Central memory CD8-positive, alpha-beta T cell (primary cell): ENCODE results near the gene GALNT9.

Source experiments
- ATAC-seq: fragments of 150-1000 bp; cut with Tn5 transposase; replicated peaks from 2 replicates; pipeline ENCODE4 v1.10.0; 2022; ENCODE audit warnings: mild to moderate bottlenecking, moderate FRiP score, moderate number of reproducible peaks; ENCODE audit not compliant: poor library complexity, severe bottlenecking; ENCODE audit errors: extremely low read depth
- DNase-seq, 2 donors: peaks; one replicate each; pipeline ENCODE4 v3.0.0; 2021; ENCODE audit warnings: low spot score in 2 of 2
- H3K27ac Mint-ChIP-seq: one replicate; pipeline ENCODE4 v1.8.0; 2022; ENCODE audit warnings: low read depth, mild to moderate bottlenecking, moderate library complexity, mixed read lengths
- H3K27me3 Mint-ChIP-seq: one replicate; pipeline ENCODE4 v1.8.0; 2022; ENCODE audit warnings: mixed read lengths
- H3K36me3 Mint-ChIP-seq: one replicate; pipeline ENCODE4 v1.8.0; 2022; ENCODE audit warnings: mild to moderate bottlenecking, moderate library complexity, mixed read lengths; ENCODE audit not compliant: insufficient read depth
- H3K4me1 Mint-ChIP-seq: one replicate; pipeline ENCODE4 v1.8.0; 2022; ENCODE audit warnings: mixed read lengths
- H3K4me3 Mint-ChIP-seq: one replicate; pipeline ENCODE4 v1.8.0; 2022; ENCODE audit warnings: mild to moderate bottlenecking, moderate library complexity, mixed read lengths
- H3K9me3 Mint-ChIP-seq: one replicate; pipeline ENCODE4 v1.8.0; 2022; ENCODE audit warnings: mixed read lengths

Gene GALNT9

DNA sequence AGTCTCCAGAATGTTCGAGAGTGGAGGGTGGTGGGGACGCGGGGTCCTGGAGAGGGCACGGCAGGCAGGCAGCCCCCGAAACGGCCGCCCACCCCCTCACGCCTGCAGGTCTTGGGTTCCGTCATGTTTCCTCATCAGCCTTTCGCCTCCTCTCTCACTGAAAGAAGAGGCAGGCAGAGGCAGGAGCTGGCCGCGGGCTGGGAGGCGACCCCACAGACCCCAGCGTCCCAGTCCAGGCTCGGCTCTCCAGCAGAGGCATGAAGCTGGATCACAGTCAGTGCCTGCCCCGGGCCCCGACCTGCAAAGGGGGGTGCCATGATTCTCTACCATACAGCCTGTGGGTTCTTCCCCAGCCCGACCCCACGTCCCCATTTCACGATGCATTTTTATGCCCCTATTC lies 13.4 kb downstream of the GALNT9 start:
- Mint-ChIP-seq H3K4me1 (no peaks in the 10 kb centered on the region), H3K27ac (no peak overlapping the region), H3K9me3 (peaks cover 9% of the 10 kb centered on the region), H3K27me3 (peaks cover 27% of the 10 kb centered on the region), H3K4me3 (no peak overlapping the region), H3K36me3 (no peaks in the 10 kb centered on the region)
- DNase-seq = no peak
- ATAC-seq = no peak

GRCh38 chr12:132315507-132315906 lies 13.9 kb downstream of the GALNT9 start:
- peaks cover 27% of the 10 kb centered on the region for H3K27me3 Mint-ChIP-seq
- ATAC-seq (no peak), DNase-seq (no peak)
- H3K27ac Mint-ChIP-seq = no peak overlapping the region
- peaks cover 12% of the 10 kb centered on the region for H3K9me3 Mint-ChIP-seq
- H3K4me1 Mint-ChIP-seq = no peaks in the 10 kb centered on the region
- H3K36me3 Mint-ChIP-seq = no peaks in the 10 kb centered on the region
- H3K4me3 Mint-ChIP-seq = no peak overlapping the region

GRCh38 chr12:132314516-132315233 lies 14.7 kb downstream of the GALNT9 start:
- ATAC-seq (no peak), DNase-seq (no peak)
- H3K9me3 Mint-ChIP-seq = peaks cover 12% of the 10 kb centered on the region
- no peaks in the 10 kb centered on the region for H3K36me3 Mint-ChIP-seq
- H3K27me3 Mint-ChIP-seq = peaks cover 24% of the 10 kb centered on the region
- H3K27ac Mint-ChIP-seq = no peak overlapping the region
- H3K4me1 Mint-ChIP-seq = no peaks in the 10 kb centered on the region
- no peak overlapping the region for H3K4me3 Mint-ChIP-seq

DNA sequence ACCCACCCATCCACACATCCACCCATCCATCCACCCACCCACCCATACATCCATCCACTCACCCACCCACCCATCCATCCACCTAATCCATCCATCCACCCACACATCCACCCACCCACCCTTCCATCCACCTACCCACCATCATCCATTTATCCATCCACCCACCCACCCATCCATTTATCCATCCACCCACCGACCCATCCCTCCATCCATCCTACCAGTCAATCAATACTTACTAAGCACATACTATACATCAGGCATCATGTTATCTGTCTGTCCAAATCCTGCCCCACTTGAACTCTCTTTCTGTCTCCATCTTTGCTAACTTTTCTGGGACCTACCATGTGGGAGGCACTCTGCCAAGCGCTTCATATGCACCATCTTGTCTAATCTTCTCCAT lies 15.4 kb downstream of the GALNT9 start:
- ATAC-seq = no peak
- H3K4me3 Mint-ChIP-seq = no peak overlapping the region
- DNase-seq = no peak
- H3K27me3 Mint-ChIP-seq = peaks cover 17% of the 10 kb centered on the region
- H3K9me3 Mint-ChIP-seq = peaks cover 12% of the 10 kb centered on the region
- no peak overlapping the region for H3K27ac Mint-ChIP-seq
- no peaks in the 10 kb centered on the region for H3K4me1 Mint-ChIP-seq
- no peaks in the 10 kb centered on the region for H3K36me3 Mint-ChIP-seq

GRCh38 chr12:132313182-132313581 lies 16.2 kb downstream of the GALNT9 start:
- DNase-seq (no peak), ATAC-seq (no peak)
- no peaks in the 10 kb centered on the region for H3K4me1 Mint-ChIP-seq
- H3K36me3 Mint-ChIP-seq = no peaks in the 10 kb centered on the region
- H3K4me3 Mint-ChIP-seq = no peak overlapping the region
- peaks cover 12% of the 10 kb centered on the region for H3K9me3 Mint-ChIP-seq
- H3K27me3 Mint-ChIP-seq = peaks cover 18% of the 10 kb centered on the region
- no peak overlapping the region for H3K27ac Mint-ChIP-seq

DNA sequence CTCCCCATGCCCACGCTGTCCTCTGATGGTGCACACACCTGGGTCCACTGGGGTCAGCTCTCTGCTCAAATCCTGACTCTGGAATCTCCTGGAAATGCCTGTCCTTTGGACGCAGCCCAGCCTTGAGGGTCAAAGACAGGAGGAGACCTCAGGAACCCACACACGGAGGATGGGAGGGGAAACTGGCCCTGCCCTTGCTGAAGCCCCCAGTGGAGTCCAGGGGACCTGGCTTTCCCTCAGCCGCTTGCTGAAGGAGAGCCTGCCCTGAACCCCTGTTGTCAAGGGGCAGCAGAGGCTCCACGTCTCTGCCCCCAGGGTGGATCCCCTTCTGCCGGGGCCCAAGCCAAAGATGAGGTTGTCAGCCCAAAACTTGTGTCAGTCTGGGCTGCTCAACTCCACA lies 16.9 kb downstream of the GALNT9 start:
- Mint-ChIP-seq H3K36me3 (no peaks in the 10 kb centered on the region), H3K4me1 (no peaks in the 10 kb centered on the region), H3K4me3 (no peak overlapping the region), H3K27me3 (peaks cover 23% of the 10 kb centered on the region), H3K9me3 (peaks cover 12% of the 10 kb centered on the region), H3K27ac (no peak overlapping the region)
- ATAC-seq = no peak
- no peak for DNase-seq

DNA sequence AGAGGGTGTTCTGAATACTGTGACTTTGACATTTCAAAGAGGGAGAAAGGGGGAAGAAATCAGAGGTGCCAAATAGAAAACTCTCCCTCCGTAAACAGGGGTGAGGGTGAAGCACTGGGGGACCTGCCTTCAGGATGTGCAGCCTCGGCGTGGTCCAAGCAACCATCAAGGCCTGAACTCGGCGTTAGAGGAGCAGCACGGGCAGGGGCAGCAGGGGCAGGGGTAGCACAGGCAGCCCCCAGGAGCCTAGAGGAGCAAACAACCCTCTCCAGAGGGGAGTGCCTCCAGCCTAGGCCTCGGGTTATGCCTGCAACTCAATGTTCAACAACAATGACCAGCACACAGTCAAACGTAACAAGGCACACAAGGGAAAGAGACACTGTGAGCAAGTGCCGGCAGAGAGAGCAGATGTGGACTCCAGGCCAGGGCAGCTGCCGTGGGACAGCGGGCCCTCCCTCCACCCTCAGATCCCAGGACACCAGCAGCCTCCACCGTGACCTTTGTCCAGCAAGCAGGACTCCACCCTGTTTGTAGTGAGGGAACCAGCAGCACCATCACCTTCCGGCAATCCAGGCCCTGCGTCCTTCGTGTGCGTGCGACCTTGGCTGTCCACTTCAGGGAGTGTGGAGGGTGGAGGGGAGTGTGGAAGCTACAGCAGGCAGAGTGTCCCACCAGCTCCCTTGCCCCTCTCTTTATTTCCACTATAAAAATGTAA lies 18.0 kb downstream of the GALNT9 start:
- H3K36me3 Mint-ChIP-seq = peaks cover 2% of the 10 kb centered on the region
- no peaks in the 10 kb centered on the region for H3K4me1 Mint-ChIP-seq
- H3K27me3 Mint-ChIP-seq = peaks cover 15% of the 10 kb centered on the region
- H3K27ac Mint-ChIP-seq = no peak overlapping the region
- H3K4me3 Mint-ChIP-seq = no peak overlapping the region
- H3K9me3 Mint-ChIP-seq = peaks cover 12% of the 10 kb centered on the region
- no peak for ATAC-seq
- DNase-seq = no peak

- ATAC-seq (no peak), DNase-seq (no peak)
- H3K4me1 Mint-ChIP-seq = no peaks in the 10 kb centered on the region
- H3K36me3 Mint-ChIP-seq = peaks cover 2% of the 10 kb centered on the region
- peaks cover 12% of the 10 kb centered on the region for H3K9me3 Mint-ChIP-seq
- H3K27me3 Mint-ChIP-seq = peaks cover 12% of the 10 kb centered on the region
- H3K27ac Mint-ChIP-seq = no peak overlapping the region
- H3K4me3 Mint-ChIP-seq = no peak overlapping the region
Measured at GRCh38 chr12:132310181-132311040, 19.0 kb downstream of the GALNT9 start.

GRCh38 chr12:132309596-132310086 lies 19.7 kb downstream of the GALNT9 start:
- peaks cover 12% of the 10 kb centered on the region for H3K27me3 Mint-ChIP-seq
- H3K4me1 Mint-ChIP-seq = no peaks in the 10 kb centered on the region
- H3K27ac Mint-ChIP-seq = no peak overlapping the region
- peaks cover 2% of the 10 kb centered on the region for H3K36me3 Mint-ChIP-seq
- peaks cover 12% of the 10 kb centered on the region for H3K9me3 Mint-ChIP-seq
- ATAC-seq (no peak), DNase-seq (no peak)
- no peak overlapping the region for H3K4me3 Mint-ChIP-seq

- DNase-seq (no peak), ATAC-seq (no peak)
- peaks cover 2% of the 10 kb centered on the region for H3K36me3 Mint-ChIP-seq
- H3K27me3 Mint-ChIP-seq = peaks cover 12% of the 10 kb centered on the region
- H3K27ac Mint-ChIP-seq = no peak overlapping the region
- H3K4me1 Mint-ChIP-seq = no peaks in the 10 kb centered on the region
- no peak overlapping the region for H3K4me3 Mint-ChIP-seq
- H3K9me3 Mint-ChIP-seq = peaks cover 12% of the 10 kb centered on the region
Measured at GRCh38 chr12:132308853-132309595, 20.4 kb downstream of the GALNT9 start.

DNA sequence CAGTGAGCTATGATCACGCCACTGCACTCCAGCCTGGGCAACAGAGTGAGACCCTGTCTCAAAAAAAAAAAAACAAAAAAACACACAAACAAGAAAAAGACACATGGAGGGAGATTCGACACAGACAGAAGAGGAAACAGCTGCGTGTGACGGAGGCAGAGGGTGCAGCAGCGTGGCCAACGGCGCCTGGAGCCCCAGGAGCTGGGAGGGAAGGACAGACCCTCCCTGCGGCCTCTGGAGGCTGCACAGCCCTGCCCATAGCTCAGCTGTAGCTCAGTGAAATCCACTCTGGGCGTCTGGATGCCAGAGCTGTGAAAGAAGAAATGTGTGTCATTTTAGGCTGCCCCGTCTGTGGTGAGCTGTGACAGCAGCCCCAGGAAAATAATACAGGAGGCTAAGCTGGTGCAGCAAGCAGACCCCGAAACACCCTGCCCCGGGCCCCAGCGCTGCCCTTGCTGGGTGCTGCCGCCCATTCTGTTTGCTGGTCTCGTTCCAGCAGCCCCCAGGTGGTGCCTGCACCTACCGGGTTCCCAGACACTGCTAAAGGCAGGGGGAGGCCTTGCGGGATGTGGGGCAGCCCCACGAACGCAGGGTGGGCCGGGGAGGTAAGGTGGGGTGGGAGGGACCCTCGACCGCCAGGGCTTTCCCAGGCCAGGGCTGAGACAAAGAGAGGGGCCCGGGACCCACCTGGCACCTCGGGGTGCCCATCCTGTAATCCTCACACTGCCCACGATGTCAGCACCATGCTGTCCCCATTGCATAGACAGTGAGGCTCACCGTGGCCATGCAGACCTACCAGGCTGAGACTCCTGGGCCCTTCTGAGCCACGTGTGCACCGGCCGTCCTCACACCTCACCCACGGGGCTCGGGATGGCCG lies 21.2 kb downstream of the GALNT9 start:
- Mint-ChIP-seq H3K36me3 (peaks cover 2% of the 10 kb centered on the region), H3K27ac (no peak overlapping the region), H3K27me3 (peaks cover 12% of the 10 kb centered on the region), H3K4me1 (no peaks in the 10 kb centered on the region), H3K4me3 (no peak overlapping the region), H3K9me3 (peaks cover 12% of the 10 kb centered on the region)
- DNase-seq = no peak
- no peak for ATAC-seq
